MCF 10A (cell line): Measurements from ENCODE around the gene GDF7. TPM values are rescaled to one million over a fixed set of nuclear protein-coding genes. Genes with fewer than 3 reads are reported as not detected.

Experiments used
- BruUV-seq: library from RNA; stranded (reverse); fragments of 400-500 nt; replicated peaks from 2 replicates; lab custom pipeline; 2021; lab: Mats Ljungman, UMichigan
- CTCF ChIA-PET: fragments of 300-600 bp; sonication (Branson Sonifier 250); formaldehyde crosslinking; extraction: SDS; loops from one replicate; lab custom pipeline; 2021; ENCODE audit warnings: antibody characterized with exemption, inconsistent platforms; lab: Yijun Ruan, JAX
- POLR2A ChIA-PET: fragments of 300-600, 350-650 bp; sonication (Branson Sonifier 250); formaldehyde crosslinking; extraction: SDS; loops from one replicate; lab custom pipeline; 2020; ENCODE audit warnings: antibody characterized with exemption, inconsistent platforms; lab: Yijun Ruan, JAX
- DNase-seq: peaks from one replicate; pipeline ENCODE4 v3.0.0-alpha.2; 2018; ENCODE audit not compliant: unreplicated experiment
- H3K27ac Mint-ChIP-seq: one replicate; pipeline ENCODE4 v1.8.0; 2022; ENCODE audit warnings: mild to moderate bottlenecking, low read depth, mixed read lengths; ENCODE audit not compliant: unreplicated experiment
- H3K27me3 Mint-ChIP-seq: one replicate; pipeline ENCODE4 v1.8.0; 2022; ENCODE audit warnings: mixed read lengths; ENCODE audit not compliant: insufficient read depth, unreplicated experiment
- H3K36me3 Mint-ChIP-seq: one replicate; pipeline ENCODE4 v1.8.0; 2022; ENCODE audit warnings: mild to moderate bottlenecking, moderate library complexity, mixed read lengths; ENCODE audit not compliant: insufficient read depth, unreplicated experiment
- H3K4me1 Mint-ChIP-seq: one replicate; pipeline ENCODE4 v1.8.0; 2022; ENCODE audit warnings: mixed read lengths; ENCODE audit not compliant: insufficient read depth, unreplicated experiment
- H3K4me3 Mint-ChIP-seq: one replicate; pipeline ENCODE4 v1.8.0; 2022; ENCODE audit warnings: mild to moderate bottlenecking, moderate library complexity, mixed read lengths; ENCODE audit not compliant: unreplicated experiment
- H3K9me3 Mint-ChIP-seq: one replicate; pipeline ENCODE4 v1.8.0; 2022; ENCODE audit warnings: mixed read lengths; ENCODE audit not compliant: unreplicated experiment
- CTCF ChIP-seq: fragments of 200-600 bp; IDR thresholded peaks from one replicate; pipeline ENCODE4 v1.8.0; 2022; ENCODE audit warnings: antibody characterized with exemption, mild to moderate bottlenecking; ENCODE audit not compliant: unreplicated experiment
- intact Hi-C: fragments of 100-400 bp; cut with micrococcal nuclease; formaldehyde crosslinking; loops from 2 replicates; pipeline ENCODE4 v1.14.1; 2022
- total RNA-seq: library from RNA; stranded (reverse); gene quantifications from 2 replicates; pipeline ENCODE4 v1.2.3, GENCODE V29; 2022

The GDF7 gene
- total RNA-seq, 1 experiment from 2014 or later = not detected

DNA sequence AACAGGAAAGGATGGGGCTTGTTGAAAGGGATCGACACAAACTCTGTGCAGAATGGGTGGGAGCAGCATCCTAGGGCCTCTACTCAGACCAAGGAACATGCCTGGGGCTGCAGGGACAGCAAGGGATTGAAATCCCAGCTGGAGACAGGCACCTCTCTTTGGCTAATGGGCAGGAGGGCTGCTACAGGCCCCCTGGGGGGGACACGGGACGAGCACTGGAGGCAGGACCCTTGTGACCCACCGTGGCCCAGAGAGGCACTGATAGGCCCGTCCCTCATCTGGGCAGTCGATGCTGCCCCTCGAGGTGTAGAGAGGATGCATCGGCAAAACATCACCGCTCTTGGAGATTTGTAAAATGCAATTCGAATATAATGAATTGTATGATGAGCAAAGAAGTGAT, 21.2 kb upstream of the GDF7 start:
- intact Hi-C loops = no loop called here
- no peak for TF ChIP-seq CTCF
- CTCF ChIA-PET = interaction anchor here (0.7 to 7.1 kb wide), 5 partner anchors 15 to 382 kb away, joined by 3 to 71 read pairs (median 3); no protein-coding TSS in a partner anchor
- no peak for DNase-seq
- Mint-ChIP-seq H3K4me1 (peaks cover 38% of the 10 kb centered on the region), H3K27ac (no peak overlapping the region), H3K36me3 (peaks cover 31% of the 10 kb centered on the region), H3K9me3 (no peaks in the 10 kb centered on the region), H3K27me3 (no peaks in the 10 kb centered on the region), H3K4me3 (no peak overlapping the region)
- no TSS peak for BruUV-seq
- POLR2A ChIA-PET = no interaction called here

GRCh38 chr2:20646446-20646845, 20.5 kb upstream of the GDF7 start:
- CTCF ChIA-PET = interaction anchor here (0.9 to 3.3 kb wide), 7 partner anchors 12 to 319 kb away, joined by 3 to 17 read pairs (median 3); no protein-coding TSS in a partner anchor
- Mint-ChIP-seq H3K27ac (no peak overlapping the region), H3K9me3 (no peaks in the 10 kb centered on the region), H3K4me3 (no peak overlapping the region), H3K27me3 (no peaks in the 10 kb centered on the region), H3K36me3 (peaks cover 25% of the 10 kb centered on the region), H3K4me1 (peaks cover 34% of the 10 kb centered on the region)
- no peak for TF ChIP-seq CTCF
- DNase-seq = no peak
- BruUV-seq = no TSS peak
- intact Hi-C loops = no loop called here
- POLR2A ChIA-PET = no interaction called here

DNA sequence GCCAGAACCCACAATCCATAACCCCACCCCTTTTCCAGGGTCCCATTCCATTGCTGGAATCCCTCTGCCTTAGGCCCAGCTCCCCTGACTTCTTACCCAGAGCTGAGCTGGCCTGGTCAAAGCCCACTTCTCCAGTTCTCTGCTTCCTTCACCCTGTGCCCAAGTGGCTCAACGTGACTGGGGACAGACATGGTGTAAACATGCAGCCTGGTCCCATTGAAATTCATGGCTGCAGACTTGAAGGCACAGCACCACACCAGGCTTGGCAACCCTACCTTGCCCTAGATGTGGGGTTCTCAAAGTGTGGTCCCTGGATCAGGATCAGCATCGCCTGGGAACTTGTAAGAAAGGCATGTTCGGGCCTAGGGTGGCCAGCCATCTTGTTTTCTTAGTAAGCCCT, 19.7 kb upstream of the GDF7 start:
- ChIA-PET POLR2A (no interaction called here), CTCF (interaction anchor here (0.6 to 3.3 kb wide), 8 partner anchors 12 to 552 kb away, joined by 3 to 17 read pairs (median 4); no protein-coding TSS in a partner anchor)
- Mint-ChIP-seq H3K36me3 (peaks cover 17% of the 10 kb centered on the region), H3K27ac (no peak overlapping the region), H3K27me3 (no peaks in the 10 kb centered on the region), H3K4me3 (no peak overlapping the region), H3K4me1 (peaks cover 26% of the 10 kb centered on the region), H3K9me3 (no peaks in the 10 kb centered on the region)
- no peak for DNase-seq
- intact Hi-C loops = no loop called here
- no TSS peak for BruUV-seq
- TF ChIP-seq CTCF = no peak

DNA sequence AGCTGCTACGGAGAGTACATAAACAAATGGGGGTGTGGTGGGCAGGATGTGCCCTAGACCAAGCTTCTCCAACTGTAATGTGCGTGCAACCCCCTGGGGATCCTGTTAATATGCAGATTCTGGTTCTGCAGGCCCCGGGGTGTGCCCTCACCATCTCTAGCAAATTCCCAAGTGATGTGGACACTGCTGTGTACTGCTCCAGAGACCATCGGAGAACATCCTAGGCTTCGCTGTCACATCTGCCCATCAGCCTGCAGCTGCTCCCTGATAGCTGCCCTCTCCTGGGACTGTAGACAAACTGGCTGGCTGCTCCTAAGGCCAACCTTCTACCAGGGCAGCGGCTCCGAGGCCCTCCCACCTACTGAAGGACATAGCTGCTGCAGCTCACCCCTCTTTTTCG, 19.2 kb upstream of the GDF7 start:
- TF ChIP-seq CTCF = no peak
- H3K27ac Mint-ChIP-seq = no peak overlapping the region
- H3K9me3 Mint-ChIP-seq = no peaks in the 10 kb centered on the region
- intact Hi-C loops = no loop called here
- H3K4me1 Mint-ChIP-seq = peaks cover 22% of the 10 kb centered on the region
- peaks cover 14% of the 10 kb centered on the region for H3K36me3 Mint-ChIP-seq
- no peak for DNase-seq
- POLR2A ChIA-PET = interaction anchor here (1.1 kb wide), 1 partner anchor 210 kb away, joined by 3 read pairs; no protein-coding TSS in a partner anchor
- H3K27me3 Mint-ChIP-seq = no peaks in the 10 kb centered on the region
- BruUV-seq = no TSS peak
- CTCF ChIA-PET = interaction anchor here (0.7 to 3.3 kb wide), 9 partner anchors 13 to 322 kb away, joined by 3 to 17 read pairs (median 6); no protein-coding TSS in a partner anchor
- H3K4me3 Mint-ChIP-seq = no peak overlapping the region
